Epithelial cell of esophagus (primary cell): ENCODE data around the gene RNF32.

Experiments
- DNase-seq: peaks from one replicate; pipeline ENCODE4 v3.0.0; 2010; ENCODE audit warnings: low read depth
- H3K4me3 ChIP-seq: 2 replicates; pipeline ENCODE4 v1.5.1; 2011; ENCODE audit warnings: mild to moderate bottlenecking, low read length, control low read depth
- TF ChIP-seq, protein P1 (sequence below): IDR thresholded peaks from 2 replicates; pipeline ENCODE4 v1.5.1; 2011; ENCODE audit warnings: low read depth, mild to moderate bottlenecking, low read length, control low read depth, inconsistent platforms; ENCODE audit not compliant: insufficient read depth; ENCODE audit errors: missing control alignments

The RNF32 gene

DNA sequence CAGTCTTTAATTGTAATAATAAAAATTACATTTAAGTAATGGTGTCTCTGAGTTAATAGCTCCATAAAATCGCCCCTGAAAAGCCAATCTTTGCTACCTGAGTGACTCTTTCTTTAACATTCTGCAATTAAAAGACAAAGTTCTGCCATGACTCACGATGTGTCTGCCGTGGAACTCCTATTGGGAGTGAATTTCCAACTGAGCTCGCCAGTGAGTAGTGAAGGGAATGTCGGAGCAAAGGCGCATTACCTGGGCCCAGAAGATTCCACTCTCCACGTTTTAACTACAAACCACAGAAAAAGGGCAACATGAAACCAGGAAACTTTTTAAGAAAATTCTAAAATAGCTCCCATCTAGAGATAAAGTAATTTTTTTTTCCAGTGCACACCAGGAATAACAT is 36.9 kb upstream of the RNF32 start:
- TF ChIP-seq, protein P1, sequence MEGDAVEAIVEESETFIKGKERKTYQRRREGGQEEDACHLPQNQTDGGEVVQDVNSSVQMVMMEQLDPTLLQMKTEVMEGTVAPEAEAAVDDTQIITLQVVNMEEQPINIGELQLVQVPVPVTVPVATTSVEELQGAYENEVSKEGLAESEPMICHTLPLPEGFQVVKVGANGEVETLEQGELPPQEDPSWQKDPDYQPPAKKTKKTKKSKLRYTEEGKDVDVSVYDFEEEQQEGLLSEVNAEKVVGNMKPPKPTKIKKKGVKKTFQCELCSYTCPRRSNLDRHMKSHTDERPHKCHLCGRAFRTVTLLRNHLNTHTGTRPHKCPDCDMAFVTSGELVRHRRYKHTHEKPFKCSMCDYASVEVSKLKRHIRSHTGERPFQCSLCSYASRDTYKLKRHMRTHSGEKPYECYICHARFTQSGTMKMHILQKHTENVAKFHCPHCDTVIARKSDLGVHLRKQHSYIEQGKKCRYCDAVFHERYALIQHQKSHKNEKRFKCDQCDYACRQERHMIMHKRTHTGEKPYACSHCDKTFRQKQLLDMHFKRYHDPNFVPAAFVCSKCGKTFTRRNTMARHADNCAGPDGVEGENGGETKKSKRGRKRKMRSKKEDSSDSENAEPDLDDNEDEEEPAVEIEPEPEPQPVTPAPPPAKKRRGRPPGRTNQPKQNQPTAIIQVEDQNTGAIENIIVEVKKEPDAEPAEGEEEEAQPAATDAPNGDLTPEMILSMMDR: no peak
- no peak for DNase-seq
- no peak overlapping the region for H3K4me3 ChIP-seq

DNA sequence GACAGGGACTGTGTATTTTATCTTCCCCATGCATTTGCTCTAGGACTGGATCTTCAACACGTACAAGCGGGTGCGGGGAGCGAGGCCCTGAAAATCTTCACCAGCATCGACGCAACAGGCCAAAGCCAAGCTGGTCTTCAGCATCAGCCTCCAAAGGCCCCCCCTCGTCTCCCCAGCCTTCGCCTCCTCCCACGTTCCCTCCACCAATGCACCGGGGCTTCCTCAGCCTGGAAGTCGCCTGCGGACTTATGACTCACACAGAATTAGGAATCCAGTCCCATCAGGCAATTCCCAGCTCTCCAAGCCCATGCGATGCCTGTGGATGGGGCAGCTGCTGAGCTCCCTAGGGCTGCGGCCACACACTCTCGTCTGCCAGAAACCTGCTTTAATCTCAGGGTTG is 36.3 kb upstream of the RNF32 start:
- TF ChIP-seq, protein P1: no peak
- DNase-seq: peak; percentile 16
- H3K4me3 ChIP-seq: no peak overlapping the region

DNA sequence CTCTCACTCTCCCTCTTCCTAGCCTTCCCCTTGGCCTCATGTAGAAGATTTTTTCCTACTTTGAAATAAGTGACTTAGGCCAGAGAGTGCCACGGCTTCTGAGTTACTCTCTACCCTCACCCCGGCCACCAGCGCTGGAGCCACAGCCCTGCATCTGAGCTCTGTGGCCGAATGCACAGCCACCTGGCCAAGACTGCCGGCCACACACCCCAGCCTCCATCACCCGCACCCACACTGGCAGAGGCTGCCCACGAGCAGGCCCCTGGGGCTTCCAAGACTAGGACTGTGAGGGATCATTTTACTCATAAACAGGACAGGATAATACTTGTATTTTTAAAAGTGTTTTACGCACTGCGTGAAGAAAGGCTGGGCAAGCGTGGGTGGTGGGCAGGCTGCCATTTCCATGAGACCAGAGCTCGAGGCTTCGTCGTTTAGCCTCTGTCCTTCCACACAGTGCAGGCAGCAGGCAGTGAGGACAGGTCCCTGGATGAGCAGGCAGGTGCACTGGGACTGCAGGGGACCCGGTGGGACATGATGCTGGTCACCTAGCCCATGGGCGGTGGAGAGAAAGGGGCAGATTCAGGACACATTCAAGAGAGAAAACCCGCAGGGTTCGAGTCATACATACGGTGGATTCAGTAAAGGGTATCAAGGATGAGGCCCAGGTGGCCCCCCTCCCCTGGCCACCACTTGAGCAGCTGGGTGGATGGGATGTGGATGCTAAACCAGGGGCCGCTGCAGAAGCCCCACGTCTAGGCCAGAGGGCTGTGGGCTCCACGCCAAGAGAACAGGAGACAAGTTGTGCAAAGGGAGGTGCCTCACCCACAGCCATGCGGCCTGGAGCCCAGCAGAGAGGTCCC is 35.5 kb upstream of the RNF32 start:
- no peak for DNase-seq
- TF ChIP-seq, protein P1: no peak
- no peak overlapping the region for H3K4me3 ChIP-seq

DNA sequence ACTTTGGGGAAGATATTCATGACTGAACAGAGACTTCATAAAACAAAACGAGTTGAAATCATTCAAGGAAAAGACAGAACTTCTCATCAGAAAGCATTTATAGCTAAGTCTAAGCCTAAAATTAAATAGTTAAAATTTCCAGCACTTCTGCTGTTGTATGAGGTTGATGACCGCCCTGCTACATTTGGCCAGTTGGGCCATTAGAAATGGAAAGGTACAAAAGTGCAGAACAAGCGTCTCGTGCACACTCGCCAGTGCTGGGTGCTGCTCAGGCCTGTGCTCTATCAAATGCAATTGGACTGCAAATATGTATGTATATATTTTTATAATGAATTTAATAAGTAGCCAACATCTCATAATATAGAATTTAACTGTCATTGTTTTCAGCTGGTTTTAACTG is 34.4 kb upstream of the RNF32 start:
- no peak for DNase-seq
- TF ChIP-seq, protein P1: no peak
- H3K4me3 ChIP-seq: no peak overlapping the region

DNA sequence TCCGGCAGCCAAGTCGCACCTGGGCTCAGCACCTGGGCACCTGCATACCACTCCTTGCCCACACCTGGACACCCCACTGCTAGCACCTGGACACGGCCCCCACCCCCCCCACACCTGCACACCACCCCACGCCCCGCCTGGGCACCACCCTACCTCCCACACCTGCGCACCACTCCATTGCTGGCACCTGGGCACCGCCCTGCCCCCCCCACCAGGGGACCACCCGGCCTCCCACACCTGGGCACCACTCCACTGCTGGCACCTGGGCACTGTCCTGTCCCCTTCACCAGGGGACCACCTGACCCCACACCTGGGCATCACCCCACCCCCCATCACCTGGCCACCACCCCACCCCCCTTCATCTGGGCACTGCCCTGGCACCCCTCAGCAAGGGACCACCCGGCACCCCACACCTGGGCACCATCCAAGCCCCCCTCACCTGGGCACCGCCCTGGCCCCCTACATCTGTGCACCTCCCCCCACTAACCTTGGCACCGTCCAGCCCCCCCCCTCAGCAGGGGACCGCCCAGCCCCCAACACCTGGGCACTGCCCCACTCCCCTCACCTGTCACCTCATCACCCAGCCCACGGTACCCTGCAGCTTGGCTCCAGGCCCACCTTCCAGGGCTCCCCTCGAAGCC is 33.8 kb upstream of the RNF32 start:
- TF ChIP-seq, protein P1: no peak
- no peak for DNase-seq
- H3K4me3 ChIP-seq: no peak overlapping the region

DNA sequence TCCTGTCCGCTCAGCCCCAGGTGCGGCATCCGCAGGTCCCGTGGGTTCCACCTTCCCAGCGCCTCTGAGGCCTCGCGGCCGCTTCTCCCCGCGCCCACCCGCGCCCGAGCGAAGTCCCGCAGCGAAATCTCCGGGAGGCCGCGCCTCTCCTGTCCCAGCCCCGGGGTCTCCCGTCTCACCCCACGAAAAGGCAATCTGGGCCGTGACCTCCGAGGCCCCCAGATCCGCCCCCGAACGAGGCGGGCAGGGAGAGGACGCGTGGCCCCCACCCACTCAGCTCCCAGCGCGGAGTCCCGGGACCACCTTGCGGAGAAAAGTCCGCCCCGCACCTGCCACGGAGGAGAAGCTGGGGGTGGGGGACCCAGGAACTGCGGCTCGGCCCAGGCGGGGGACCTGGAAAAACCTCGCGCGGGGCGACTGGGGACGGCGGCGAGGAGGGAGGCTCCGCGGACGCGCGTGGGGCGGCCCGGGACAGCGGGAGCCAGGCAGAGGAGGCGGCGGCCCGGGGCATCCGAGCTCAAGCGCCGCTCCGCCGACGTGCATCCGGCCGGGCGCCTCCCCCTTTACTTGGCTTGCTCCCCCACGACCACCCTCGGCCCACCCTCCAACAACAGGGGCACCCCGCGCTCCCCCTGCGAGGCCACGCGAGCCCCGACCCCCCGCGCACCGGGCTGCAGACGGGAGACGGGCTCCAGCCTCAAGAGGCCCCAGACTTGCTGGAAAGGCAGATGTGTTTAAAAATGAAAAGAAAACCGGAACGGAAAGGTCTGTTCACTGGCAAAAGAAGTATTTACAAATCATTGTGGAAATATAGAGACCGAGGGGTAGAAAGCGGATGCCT is 33.0 kb upstream of the RNF32 start:
- no peak overlapping the region for H3K4me3 ChIP-seq
- TF ChIP-seq, protein P1: no peak
- no peak for DNase-seq
